CD14-positive monocyte (primary cell): Measurements from ENCODE around the gene C7. TPM values are rescaled to one million over a fixed set of nuclear protein-coding genes. Genes with fewer than 3 reads are reported as not detected.

Experiments used
- DNase-seq, 3 donors: peaks; one replicate each; pipeline ENCODE4 v3.0.0-alpha.2; 2011 to 2022
- H2AFZ ChIP-seq: 2 replicates; pipeline ENCODE4 v1.6.0; 2012; ENCODE audit warnings: mild to moderate bottlenecking, low read depth, low read length, inconsistent platforms; ENCODE audit not compliant: insufficient read depth, poor library complexity, severe bottlenecking
- H3K27ac ChIP-seq, 2 donors: 1 replicate in 1 of 2; 2 replicates in 1 of 2; pipeline ENCODE4 v1.5.1; 2012 to 2013; ENCODE audit warnings: low read length in 2 of 2, control low read depth in 1 of 2, inconsistent platforms in 1 of 2, low read depth in 1 of 2, mild to moderate bottlenecking in 1 of 2
- H3K27me3 ChIP-seq, 2 donors: one replicate each; pipeline versions ENCODE4 v1.6.0 to v1.6.1; 2011 to 2013; ENCODE audit warnings: low read length in 2 of 2; ENCODE audit not compliant: control insufficient read depth in 2 of 2, insufficient read depth in 2 of 2
- H3K36me3 ChIP-seq, 2 donors: replicated peaks in 1 of 2; 1 replicate in 1 of 2; 2 replicates in 1 of 2; pipeline versions ENCODE4 v1.5.1 to v1.6.1; 2012 to 2013; ENCODE audit warnings: low read length in 2 of 2, control low read depth in 1 of 2, inconsistent platforms in 1 of 2, mild to moderate bottlenecking in 1 of 2; ENCODE audit not compliant: insufficient read depth in 2 of 2, control insufficient read depth in 1 of 2
- H3K4me1 ChIP-seq, 2 donors: 1 replicate in 1 of 2; 2 replicates in 1 of 2; pipeline versions ENCODE4 v1.5.1 to v1.6.1; 2012 to 2013; ENCODE audit warnings: low read length in 2 of 2, control low read depth in 1 of 2, inconsistent platforms in 1 of 2, mild to moderate bottlenecking in 1 of 2, moderate library complexity in 1 of 2; ENCODE audit not compliant: insufficient read depth in 2 of 2, control insufficient read depth in 1 of 2
- H3K4me2 ChIP-seq: replicated peaks from 2 replicates; pipeline ENCODE3; 2012; ENCODE audit warnings: low read length, moderate library complexity, mild to moderate bottlenecking; ENCODE audit not compliant: poor library complexity, severe bottlenecking; ENCODE audit errors: extremely low read depth
- H3K4me3 ChIP-seq, 3 experiments: fragments of 200-600 bp in 1 of 3; sonication (generic) in 1 of 3; replicated peaks in 1 of 3; 1 replicate in 2 of 3; 2 replicates in 1 of 3; pipeline ENCODE4 v1.5.1; 2011 to 2013; ENCODE audit warnings: low read length in 3 of 3, mild to moderate bottlenecking in 3 of 3, control low read depth in 2 of 3, low read depth in 2 of 3, inconsistent platforms in 1 of 3, moderate library complexity in 1 of 3
- H3K79me2 ChIP-seq: 2 replicates; pipeline ENCODE4 v1.6.0; 2012; ENCODE audit warnings: mild to moderate bottlenecking, control low read depth, inconsistent platforms, low read length, moderate library complexity; ENCODE audit not compliant: insufficient read depth
- H3K9ac ChIP-seq: 2 replicates; pipeline ENCODE4 v1.6.0; 2017; ENCODE audit warnings: low read length, mild to moderate bottlenecking; ENCODE audit not compliant: insufficient read depth, poor library complexity, severe bottlenecking
- H3K9me3 ChIP-seq, 2 donors: replicated peaks in 1 of 2; 1 replicate in 1 of 2; 2 replicates in 1 of 2; pipeline versions ENCODE4 v1.5.1 to v1.6.1; 2012 to 2013; ENCODE audit warnings: low read length in 2 of 2, control low read depth in 1 of 2; ENCODE audit not compliant: control insufficient read depth in 1 of 2, insufficient read depth in 1 of 2
- H4K20me1 ChIP-seq: 2 replicates; pipeline ENCODE4 v1.6.0; 2012; ENCODE audit warnings: mild to moderate bottlenecking, low read length, control low read depth, moderate library complexity; ENCODE audit not compliant: insufficient read depth
- H3K27ac Mint-ChIP-seq, 7 donors: one replicate each; pipeline ENCODE4 v1.8.0; 2020; ENCODE audit warnings: mild to moderate bottlenecking in 7 of 7, mixed read lengths in 7 of 7, moderate library complexity in 6 of 7, inconsistent platforms in 2 of 7
- H3K27me3 Mint-ChIP-seq, 3 donors: one replicate each; pipeline ENCODE4 v1.8.0; 2021 to 2022; ENCODE audit warnings: low read depth in 3 of 3, mild to moderate bottlenecking in 3 of 3, mixed read lengths in 3 of 3, moderate library complexity in 3 of 3, inconsistent platforms in 1 of 3
- H3K36me3 Mint-ChIP-seq, 2 donors: one replicate each; pipeline ENCODE4 v1.8.0; 2020; ENCODE audit warnings: mixed read lengths in 2 of 2, inconsistent platforms in 1 of 2, mild to moderate bottlenecking in 1 of 2
- H3K4me1 Mint-ChIP-seq: one replicate; pipeline ENCODE4 v1.8.0; 2020; ENCODE audit warnings: mild to moderate bottlenecking, mixed read lengths
- H3K4me3 Mint-ChIP-seq, 2 donors: one replicate each; pipeline ENCODE4 v1.8.0; 2020; ENCODE audit warnings: mild to moderate bottlenecking in 2 of 2, mixed read lengths in 2 of 2, moderate library complexity in 1 of 2
- H3K9me3 Mint-ChIP-seq, 7 donors: one replicate each; pipeline ENCODE4 v1.8.0; 2020 to 2022; ENCODE audit warnings: mixed read lengths in 7 of 7, mild to moderate bottlenecking in 6 of 7, moderate library complexity in 6 of 7, inconsistent platforms in 2 of 7
- WGBS: methylation state at CpG from one replicate; pipeline ENCODE4 v1.1.5; 2013; ENCODE audit warnings: missing lambda C conversion rate; ENCODE audit not compliant: insufficient coverage; 5-methylcytosine and 5-hydroxymethylcytosine counted together
- intact Hi-C, 2 donors: fragments of 100-400 bp; cut with micrococcal nuclease; formaldehyde crosslinking; loops; one replicate each; pipeline versions ENCODE4 v1.15.0 to v1.15.1; 2023
- polyA plus RNA-seq, 3 donors: library from polyadenylated mRNA; depleted of rRNA in 1 of 3; unstranded in 2 of 3; stranded (reverse) in 1 of 3; fragments of 300-500 nt in 2 of 3; fragments of >200 nt in 1 of 3; fragmentation: Illumina TruSeq in 2 of 3; gene quantifications; 1 replicate in 2 of 3; 2 replicates in 1 of 3; pipeline ENCODE4 v1.2.3, GENCODE V29; 2012 to 2021
- TF ChIP-seq, protein P1 (sequence below): fragments of 200-600 bp; IDR thresholded peaks from one replicate; pipeline ENCODE4 v1.8.0; 2022; ENCODE audit warnings: antibody characterized with exemption, mild to moderate bottlenecking

Gene C7
- polyA plus RNA-seq, 3 donors = 0.12 TPM; not detected in 2

DNA sequence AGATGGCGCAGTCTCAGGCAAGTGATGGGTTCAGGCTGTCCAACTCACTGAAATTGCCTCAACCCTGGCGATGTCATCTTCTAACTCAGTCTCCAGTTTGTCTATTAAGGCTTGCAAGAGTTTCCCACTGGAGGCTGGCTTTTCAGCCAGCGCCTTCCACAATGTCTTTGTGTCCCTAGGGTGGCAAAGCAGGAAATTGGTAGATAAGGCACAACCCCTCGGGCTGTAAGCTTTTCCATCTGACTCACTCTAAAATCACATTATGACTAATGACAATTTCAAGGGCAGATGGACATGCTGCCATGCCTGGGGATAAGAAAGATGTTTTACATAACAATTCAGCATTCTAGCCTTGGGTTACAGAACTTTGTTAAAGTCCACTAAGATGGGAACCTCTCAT is 99.9 kb downstream of the C7 start:
- H3K36me3 ChIP-seq = no peaks in the 10 kb centered on the region

DNA sequence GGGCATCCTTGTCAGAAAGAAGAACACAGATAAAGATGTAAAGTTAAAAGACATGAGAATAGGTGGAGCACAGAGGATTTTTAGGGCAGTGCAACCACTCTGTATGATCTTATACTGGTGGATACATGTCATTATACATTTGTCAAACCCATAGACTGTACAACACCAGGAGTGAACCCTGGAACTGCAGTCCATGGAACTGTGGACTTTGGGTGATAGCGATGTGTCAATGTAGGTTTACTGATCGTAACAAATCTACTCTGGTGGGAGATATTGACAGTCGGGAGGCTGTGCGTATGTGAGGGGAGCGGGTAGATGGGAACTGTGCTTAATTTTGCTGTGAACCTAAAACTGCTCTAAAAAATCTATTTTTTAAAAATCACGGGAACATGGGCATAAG is 101.3 kb downstream of the C7 start:
- no peaks in the 10 kb centered on the region for H3K9me3 ChIP-seq
- Mint-ChIP-seq H3K9me3 (peaks cover 0 to 17% (median 5%) of the 10 kb centered on the region in 7 donors), H3K27me3 (peaks cover 0 to 2% (median 0%) of the 10 kb centered on the region in 3 donors), H3K36me3 (no peaks in the 10 kb centered on the region), H3K4me1 (no peaks in the 10 kb centered on the region), H3K4me3 (no peak overlapping the region), H3K27ac (no peak overlapping the region)
- H3K36me3 ChIP-seq = no peaks in the 10 kb centered on the region
- WGBS = 100% methylated on average over 3 of the region's 6 CpGs
- H3K9ac ChIP-seq = no peak overlapping the region
- H3K27me3 ChIP-seq = no peaks in the 10 kb centered on the region
- no peaks in the 10 kb centered on the region for H3K4me1 ChIP-seq
- TF ChIP-seq, protein P1, sequence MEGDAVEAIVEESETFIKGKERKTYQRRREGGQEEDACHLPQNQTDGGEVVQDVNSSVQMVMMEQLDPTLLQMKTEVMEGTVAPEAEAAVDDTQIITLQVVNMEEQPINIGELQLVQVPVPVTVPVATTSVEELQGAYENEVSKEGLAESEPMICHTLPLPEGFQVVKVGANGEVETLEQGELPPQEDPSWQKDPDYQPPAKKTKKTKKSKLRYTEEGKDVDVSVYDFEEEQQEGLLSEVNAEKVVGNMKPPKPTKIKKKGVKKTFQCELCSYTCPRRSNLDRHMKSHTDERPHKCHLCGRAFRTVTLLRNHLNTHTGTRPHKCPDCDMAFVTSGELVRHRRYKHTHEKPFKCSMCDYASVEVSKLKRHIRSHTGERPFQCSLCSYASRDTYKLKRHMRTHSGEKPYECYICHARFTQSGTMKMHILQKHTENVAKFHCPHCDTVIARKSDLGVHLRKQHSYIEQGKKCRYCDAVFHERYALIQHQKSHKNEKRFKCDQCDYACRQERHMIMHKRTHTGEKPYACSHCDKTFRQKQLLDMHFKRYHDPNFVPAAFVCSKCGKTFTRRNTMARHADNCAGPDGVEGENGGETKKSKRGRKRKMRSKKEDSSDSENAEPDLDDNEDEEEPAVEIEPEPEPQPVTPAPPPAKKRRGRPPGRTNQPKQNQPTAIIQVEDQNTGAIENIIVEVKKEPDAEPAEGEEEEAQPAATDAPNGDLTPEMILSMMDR = no peak
- no peak overlapping the region for H3K4me2 ChIP-seq
- H3K27ac ChIP-seq = no peak overlapping the region
- H2AFZ ChIP-seq = no peak overlapping the region
- no peaks in the 10 kb centered on the region for H3K79me2 ChIP-seq
- H3K4me3 ChIP-seq = no peak overlapping the region
- H4K20me1 ChIP-seq = no peaks in the 10 kb centered on the region
- no peak for DNase-seq
- intact Hi-C loops = no loop called here

More for the DNA sequence above, 99.9 kb downstream of the C7 start:
- Histone ChIP-seq H3K27me3 (no peaks in the 10 kb centered on the region), H3K79me2 (no peaks in the 10 kb centered on the region), H3K4me3 (no peak overlapping the region), H3K9ac (no peak overlapping the region), H3K4me2 (no peak overlapping the region), H2AFZ (no peak overlapping the region), H3K4me1 (no peaks in the 10 kb centered on the region), H4K20me1 (no peaks in the 10 kb centered on the region), H3K9me3 (peaks cover 5 to 11% of the 10 kb centered on the region in 2 donors), H3K27ac (no peak overlapping the region)
- intact Hi-C loops = no loop called here
- no peaks in the 10 kb centered on the region for H3K36me3 Mint-ChIP-seq
- H3K4me3 Mint-ChIP-seq = no peak overlapping the region
- no peak for DNase-seq
- TF ChIP-seq, protein P1 = no peak
- H3K27ac Mint-ChIP-seq = no peak overlapping the region
- peaks cover 0 to 4% (median 0%) of the 10 kb centered on the region in 3 donors for H3K27me3 Mint-ChIP-seq
- 88% methylated on average over 3 of the region's 4 CpGs for WGBS
- H3K9me3 Mint-ChIP-seq = peaks cover 0 to 22% (median 10%) of the 10 kb centered on the region in 7 donors
- H3K4me1 Mint-ChIP-seq = no peaks in the 10 kb centered on the region
